GM21619 (cell line): Measurements from ENCODE around the gene EEF2.
A peak's percentile ranks its signal among the peaks of the same experiment; 100 is the strongest.
"Not testable (repeated sequence)": the region's sequence is repeated elsewhere in the genome, so short reads cannot be mapped to it uniquely, and the experiment has no call there.

Source experiments
- ATAC-seq: cut with Tn5 transposase; IDR thresholded peaks from one replicate; pipeline ENCODE4 v1.9.1; 2021; ENCODE audit not compliant: unreplicated experiment

Gene EEF2

GRCh38 chr19:4015705-4016402, 30.6 kb upstream of the EEF2 start:
- no peak for ATAC-seq

DNA sequence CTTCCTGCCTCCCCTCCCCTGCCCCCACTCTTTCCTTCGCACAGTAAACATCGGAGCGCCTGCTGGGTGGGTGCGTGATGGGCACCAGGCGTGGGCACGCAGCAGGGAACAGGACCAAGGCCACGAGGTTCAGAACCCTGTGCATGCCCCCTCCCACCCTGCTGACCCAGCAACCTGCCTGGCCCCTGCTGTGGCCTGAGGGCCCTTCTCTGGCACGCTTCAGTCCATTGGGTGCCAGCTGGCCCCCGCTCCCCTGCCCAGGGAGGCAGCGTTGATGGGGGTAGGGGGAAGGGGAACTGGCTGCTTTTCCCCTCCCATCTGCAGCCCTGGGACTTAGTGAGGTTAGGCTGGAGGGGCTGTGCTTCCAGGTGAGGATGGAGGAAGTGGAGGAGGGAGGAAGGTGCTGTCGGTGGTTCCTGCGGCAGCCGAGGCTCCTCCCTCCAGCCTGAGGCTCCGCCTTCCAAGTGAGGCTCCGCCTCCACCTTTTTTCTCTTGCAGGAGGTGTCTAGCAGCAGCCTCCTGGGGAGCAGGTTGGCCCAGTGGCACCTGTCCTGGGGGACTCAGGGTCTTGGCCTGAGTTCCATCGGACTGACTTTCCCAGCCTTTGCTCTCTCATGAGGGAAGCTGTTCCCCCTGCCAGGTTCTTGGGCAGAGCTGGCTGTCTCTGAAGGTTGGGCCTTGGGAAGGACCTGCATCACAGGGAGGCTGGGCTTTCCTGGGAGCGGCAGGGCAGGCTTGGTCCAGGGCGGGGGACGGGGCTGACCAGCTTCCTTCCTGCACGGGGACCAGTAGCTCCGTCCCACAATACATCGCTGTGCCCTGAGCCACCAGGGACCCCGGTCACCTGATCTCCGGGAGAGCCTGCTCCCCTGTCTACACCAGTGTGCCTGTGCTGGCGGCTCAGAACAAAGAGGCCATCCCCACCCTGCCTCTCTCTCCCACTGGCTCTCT, 29.6 kb upstream of the EEF2 start:
- ATAC-seq = no peak

DNA sequence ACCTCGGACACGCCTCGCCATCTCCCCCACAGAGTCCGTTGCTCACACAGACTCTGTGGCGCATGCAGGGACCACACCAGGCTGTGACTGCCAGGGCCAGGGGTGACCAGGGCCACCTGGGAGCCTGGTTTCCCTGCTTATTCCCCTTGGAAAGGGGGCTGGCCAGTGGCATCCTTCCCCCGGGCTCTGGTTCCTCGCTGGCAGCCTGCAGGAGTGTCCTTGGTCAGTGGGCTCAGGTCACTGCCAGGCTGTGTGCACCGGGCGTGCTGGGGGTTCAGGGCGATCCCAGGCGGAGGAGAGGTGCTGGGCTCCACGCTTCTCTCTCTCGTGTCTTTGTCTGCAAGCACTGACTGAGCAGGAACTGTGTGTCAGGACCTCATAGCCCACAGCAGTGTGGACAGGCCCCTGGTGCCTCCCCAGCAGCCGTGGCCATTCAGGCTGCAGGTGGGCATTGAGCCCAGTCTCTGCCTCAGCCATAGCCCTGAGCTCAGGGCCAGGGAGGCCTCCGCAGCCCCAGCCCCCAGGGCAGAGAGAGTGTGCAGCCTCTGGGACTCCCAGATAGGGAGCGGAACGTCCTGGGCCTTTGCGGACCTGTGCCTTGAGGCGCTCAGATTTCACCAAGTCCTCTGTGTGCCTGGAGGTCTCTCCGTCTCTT, 28.8 kb upstream of the EEF2 start:
- no peak for ATAC-seq

GRCh38 chr19:4012975-4013634, 27.8 kb upstream of the EEF2 start:
- no peak for ATAC-seq

- ATAC-seq = no peak
Observed at GRCh38 chr19:4012092-4012974, 27.1 kb upstream of the EEF2 start.

DNA sequence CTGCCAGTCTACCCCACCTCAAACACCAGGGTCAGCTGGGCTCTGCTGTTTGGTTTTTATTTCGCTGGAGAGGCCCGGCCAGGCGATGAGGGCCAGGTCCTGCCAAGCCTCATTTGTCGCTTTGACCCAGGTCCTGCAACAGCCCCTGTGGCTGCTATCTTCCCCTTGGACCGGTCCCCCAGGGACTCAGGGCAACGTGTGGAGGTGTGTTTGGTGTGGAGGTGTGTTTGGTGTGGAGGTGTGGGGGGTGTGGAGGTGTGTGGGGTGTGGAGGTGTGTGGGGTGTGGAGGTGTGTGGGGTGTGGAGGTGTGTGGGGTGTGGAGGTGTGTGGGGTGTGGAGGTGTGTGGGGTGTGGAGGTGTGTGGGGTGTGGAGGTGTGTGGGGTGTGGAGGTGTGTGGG, 26.2 kb upstream of the EEF2 start:
- ATAC-seq = not testable (repeated sequence)

- ATAC-seq = no peak
Observed at GRCh38 chr19:4010808-4011110, 25.5 kb upstream of the EEF2 start.

- ATAC-seq = no peak
Observed at GRCh38 chr19:4009990-4010807, 24.9 kb upstream of the EEF2 start.

- peak; percentile 9 for ATAC-seq
Observed at GRCh38 chr19:4007836-4008539, 22.7 kb upstream of the EEF2 start.

GRCh38 chr19:4007021-4007835, 22.0 kb upstream of the EEF2 start, which contains the start of gene PIAS4:
TSS of gene PIAS4 (plus strand) at chr19:4007736. CDS start at chr19:4007761, 25 bp downstream.
- peak; percentile 71 for ATAC-seq

DNA sequence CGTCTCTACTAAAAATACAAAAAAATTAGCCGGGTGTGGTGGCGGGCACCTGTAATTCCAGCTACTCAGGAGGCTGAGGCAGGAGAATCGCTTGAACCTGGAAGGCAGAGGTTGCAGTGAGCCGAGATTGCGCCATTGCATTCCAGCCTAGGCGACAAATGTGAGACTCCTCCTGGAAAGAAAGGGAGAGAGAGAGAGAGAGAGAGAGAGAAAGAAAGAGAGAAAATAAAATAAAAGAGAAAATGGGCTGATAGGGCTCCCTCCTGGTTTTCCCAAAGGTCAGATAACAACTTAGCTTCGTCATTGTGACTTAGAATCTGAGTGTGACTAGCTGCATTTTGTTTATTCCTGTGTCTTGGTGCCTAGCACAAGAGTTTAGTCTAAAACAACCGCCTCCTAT, 20.2 kb upstream of the EEF2 start:
- ATAC-seq = not testable (repeated sequence)

GRCh38 chr19:4000798-4001197, 15.5 kb upstream of the EEF2 start:
- ATAC-seq = not testable (repeated sequence)

DNA sequence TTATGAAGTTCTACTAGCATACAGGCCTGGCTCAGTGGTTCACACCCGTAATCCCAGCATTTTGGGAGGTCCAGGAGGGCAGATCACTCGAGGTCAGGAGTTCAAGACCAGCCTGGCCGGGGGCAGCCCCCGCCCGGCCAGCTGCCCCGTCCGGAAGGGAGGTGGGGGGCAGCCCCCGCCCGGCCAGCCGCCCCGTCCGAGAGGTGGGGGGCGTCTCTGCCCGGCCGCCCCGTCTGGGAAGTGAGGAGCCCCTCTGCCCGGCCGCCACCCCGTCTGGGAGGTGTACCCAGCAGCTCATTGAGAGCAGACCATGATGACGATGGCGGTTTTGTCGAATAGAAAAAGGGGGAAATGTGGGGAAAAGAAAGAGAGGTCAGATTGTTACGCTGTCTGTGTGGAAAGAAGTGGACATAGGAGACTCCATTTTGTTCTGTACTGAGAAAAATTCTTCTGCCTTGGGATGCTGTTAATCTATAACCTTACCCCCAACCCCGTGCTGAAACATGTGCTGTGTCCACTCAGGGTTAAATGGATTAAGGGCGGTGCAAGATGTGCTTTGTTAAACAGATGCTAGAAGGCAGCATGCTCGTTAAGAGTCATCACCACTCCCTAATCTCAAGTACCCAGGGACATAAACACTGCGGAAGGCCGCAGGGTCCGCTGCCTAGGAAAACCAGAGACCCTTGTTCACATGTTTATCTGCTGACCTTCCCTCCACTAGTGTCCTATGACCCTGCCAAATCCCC, 13.6 kb upstream of the EEF2 start:
- not testable (repeated sequence) for ATAC-seq

- no peak for ATAC-seq
Observed at GRCh38 chr19:3995607-3996006, 10.3 kb upstream of the EEF2 start.

- ATAC-seq = no peak
Observed at GRCh38 chr19:3990815-3991117, 5.5 kb upstream of the EEF2 start.

DNA sequence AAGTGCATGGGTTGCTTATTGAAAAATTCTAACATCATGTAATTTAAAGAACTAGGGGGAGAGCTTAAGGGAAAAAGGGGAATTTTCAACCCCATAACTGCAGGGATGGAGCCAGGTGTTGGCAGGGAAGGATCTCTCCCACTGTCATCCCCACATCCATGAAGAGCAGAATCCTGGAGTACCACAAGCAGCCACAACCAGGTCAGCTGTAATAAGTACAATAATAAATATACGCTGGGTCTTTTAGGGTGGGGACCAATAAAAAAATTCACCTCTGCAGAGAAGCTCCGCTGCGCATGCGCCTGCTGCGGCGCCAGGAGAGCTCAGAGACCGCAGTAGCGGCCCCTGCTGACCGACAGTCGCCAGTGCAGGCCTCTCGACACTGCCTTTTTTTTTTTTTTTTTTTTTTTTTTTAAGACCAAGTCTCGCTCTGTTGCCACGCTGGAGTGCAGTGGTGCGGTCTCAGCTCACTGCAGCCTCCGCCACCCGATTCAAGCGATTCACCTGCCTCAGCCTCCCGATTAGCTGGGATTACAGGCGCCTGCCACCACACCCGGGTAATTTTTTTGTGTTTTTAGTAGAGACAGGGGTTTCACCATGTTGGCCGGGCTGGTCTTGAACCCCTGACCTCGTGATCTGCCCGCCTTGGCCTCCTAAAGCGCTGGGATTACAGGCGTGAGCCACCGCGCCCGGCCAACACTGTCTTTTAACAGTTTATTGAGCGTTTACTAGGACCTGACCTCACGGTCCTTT, 2.5 kb upstream of the EEF2 start:
- ATAC-seq = no peak
